Measurements from ENCODE around the gene KCNK5. TPM values are rescaled to one million over a fixed set of nuclear protein-coding genes. Genes with fewer than 3 reads are reported as not detected.
A peak's percentile ranks its signal among the peaks of the same experiment; 100 is the strongest.

The KCNK5 gene
- total RNA-seq, 2 experiments from 2014 or later = 0.30 to 0.47 TPM

GRCh38 chr6:39143238-39143930, 85.9 kb downstream of the KCNK5 start:
- no peaks in the 10 kb centered on the region for H3K27me3 ChIP-seq (ENCODE audit: control insufficient read depth in 1 of 2, insufficient read depth in 2 of 2, low read length in 2 of 2)
- POLR2A ChIA-PET = no interaction called here
- peaks cover 5% of the 10 kb centered on the region for H3K4me1 ChIP-seq (ENCODE audit: insufficient read depth, low read length)
- CTCF ChIA-PET = no interaction called here
- ATAC-seq (ENCODE audit: poor library complexity) (no peak), DNase-seq (peak in 8 of 14 experiments; percentile 9 to 44 (median 28))
- no peak overlapping the region for H3K27ac Mint-ChIP-seq
- no peaks in the 10 kb centered on the region for H3K36me3 Mint-ChIP-seq (ENCODE audit: low read depth)
- H3K27ac ChIP-seq (ENCODE audit: low read depth in 1 of 2, low read length in 2 of 2) = peak overlapping the region in 1 of 2 donors; percentile 52
- peaks cover 35% of the 10 kb centered on the region for H3K27me3 Mint-ChIP-seq
- H3K9me3 Mint-ChIP-seq = no peaks in the 10 kb centered on the region
- TF ChIP-seq, protein P1, sequence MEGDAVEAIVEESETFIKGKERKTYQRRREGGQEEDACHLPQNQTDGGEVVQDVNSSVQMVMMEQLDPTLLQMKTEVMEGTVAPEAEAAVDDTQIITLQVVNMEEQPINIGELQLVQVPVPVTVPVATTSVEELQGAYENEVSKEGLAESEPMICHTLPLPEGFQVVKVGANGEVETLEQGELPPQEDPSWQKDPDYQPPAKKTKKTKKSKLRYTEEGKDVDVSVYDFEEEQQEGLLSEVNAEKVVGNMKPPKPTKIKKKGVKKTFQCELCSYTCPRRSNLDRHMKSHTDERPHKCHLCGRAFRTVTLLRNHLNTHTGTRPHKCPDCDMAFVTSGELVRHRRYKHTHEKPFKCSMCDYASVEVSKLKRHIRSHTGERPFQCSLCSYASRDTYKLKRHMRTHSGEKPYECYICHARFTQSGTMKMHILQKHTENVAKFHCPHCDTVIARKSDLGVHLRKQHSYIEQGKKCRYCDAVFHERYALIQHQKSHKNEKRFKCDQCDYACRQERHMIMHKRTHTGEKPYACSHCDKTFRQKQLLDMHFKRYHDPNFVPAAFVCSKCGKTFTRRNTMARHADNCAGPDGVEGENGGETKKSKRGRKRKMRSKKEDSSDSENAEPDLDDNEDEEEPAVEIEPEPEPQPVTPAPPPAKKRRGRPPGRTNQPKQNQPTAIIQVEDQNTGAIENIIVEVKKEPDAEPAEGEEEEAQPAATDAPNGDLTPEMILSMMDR (IDR thresholded peaks at IDR 0.05) = no peak
- H3K4me3 Mint-ChIP-seq = no peak overlapping the region
- H3K9me3 ChIP-seq (ENCODE audit: control insufficient read depth in 1 of 2, insufficient read depth in 1 of 2, low read length in 2 of 2) = peaks cover 8 to 12% of the 10 kb centered on the region in 2 experiments
- H3K36me3 ChIP-seq (ENCODE audit: insufficient read depth, low read length) = no peaks in the 10 kb centered on the region
- intact Hi-C loops (cut with DNase I, micrococcal nuclease) = no loop called here
- H3K4me1 Mint-ChIP-seq (ENCODE audit: low read depth) = no peaks in the 10 kb centered on the region
- H3K4me3 ChIP-seq (ENCODE audit: low read length) = peak overlapping the region; percentile 6

- Mint-ChIP-seq H3K4me3 (no peak overlapping the region), H3K27me3 (peaks cover 34% of the 10 kb centered on the region), H3K27ac (no peak overlapping the region), H3K36me3 (ENCODE audit: low read depth) (no peaks in the 10 kb centered on the region), H3K4me1 (ENCODE audit: low read depth) (no peaks in the 10 kb centered on the region), H3K9me3 (peaks cover 6% of the 10 kb centered on the region)
- intact Hi-C loops (cut with DNase I, micrococcal nuclease) = no loop called here
- ChIA-PET CTCF (no interaction called here), POLR2A (no interaction called here)
- TF ChIP-seq, protein P1 (IDR thresholded peaks at IDR 0.05) = no peak
- no peaks in the 10 kb centered on the region for H3K36me3 ChIP-seq (ENCODE audit: insufficient read depth, low read length)
- H3K27ac ChIP-seq (ENCODE audit: low read depth in 1 of 2, low read length in 2 of 2) = no peak overlapping the region
- no peaks in the 10 kb centered on the region for H3K27me3 ChIP-seq (ENCODE audit: control insufficient read depth in 1 of 2, insufficient read depth in 2 of 2, low read length in 2 of 2)
- H3K4me3 ChIP-seq (ENCODE audit: low read length) = no peak overlapping the region
- ATAC-seq (ENCODE audit: poor library complexity) (no peak), DNase-seq (no peak)
- H3K4me1 ChIP-seq (ENCODE audit: insufficient read depth, low read length) = peaks cover 5% of the 10 kb centered on the region
- H3K9me3 ChIP-seq (ENCODE audit: control insufficient read depth in 1 of 2, insufficient read depth in 1 of 2, low read length in 2 of 2) = peaks cover 8 to 17% of the 10 kb centered on the region in 2 experiments
Measured at GRCh38 chr6:39140556-39141167, 88.6 kb downstream of the KCNK5 start.

Other genes starting within 250 kb of the KCNK5 start
- gene GLP1R, start 180.7 kb downstream of the KCNK5 start, total RNA-seq = not detected
- gene SAYSD1, start 114.3 kb downstream of the KCNK5 start, total RNA-seq = 10 to 100 TPM; 18.7 to 21.3 TPM
- gene KCNK17, start 84.9 kb upstream of the KCNK5 start, total RNA-seq = not detected
- not detected for gene KCNK16, start 93.2 kb upstream of the KCNK5 start, total RNA-seq

Measured in CD4-positive, alpha-beta T cell (primary cell).